ENCODE data around the gene XYLT2. TPM values are rescaled to one million over a fixed set of nuclear protein-coding genes. Genes with fewer than 3 reads are reported as not detected.

The XYLT2 gene
- total RNA-seq, 2 experiments from 2014 or later = 22.5 to 25.5 TPM

DNA sequence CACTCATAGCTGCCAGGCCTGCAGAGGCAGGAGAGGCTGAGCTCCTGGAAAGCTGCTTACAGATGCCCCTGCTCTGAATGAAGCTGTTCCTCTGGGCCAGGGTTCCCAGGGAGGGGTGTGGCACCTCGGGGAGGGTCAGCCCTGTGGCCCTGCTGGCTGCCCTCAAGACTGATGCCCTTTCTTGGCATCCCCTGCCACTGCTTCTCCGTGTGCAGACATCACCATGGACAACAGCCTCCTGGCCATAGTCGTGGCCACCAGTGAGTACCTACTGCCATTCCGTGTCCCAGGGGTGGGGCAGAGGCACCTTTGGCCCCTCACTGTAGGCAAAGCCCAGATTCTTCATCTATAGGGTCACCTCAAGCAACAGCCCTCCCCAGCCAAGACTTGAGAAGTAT, 18.1 kb downstream of the XYLT2 start:
- no peak overlapping the region for H3K27ac ChIP-seq (ENCODE audit: low read depth, low read length, poor library complexity, severe bottlenecking)
- intact Hi-C loops (cut with micrococcal nuclease; ENCODE audit: unreplicated experiment) = no loop called here
- H4K20me1 ChIP-seq (ENCODE audit: insufficient read depth, low read length) = no peaks in the 10 kb centered on the region
- H3K9me3 ChIP-seq (ENCODE audit: low read length) = no peaks in the 10 kb centered on the region
- H3K9me2 ChIP-seq (ENCODE audit: insufficient read depth, low read length) = no peaks in the 10 kb centered on the region
- ChIA-PET CTCF (ENCODE audit: unreplicated experiment) (no interaction called here), POLR2A (no interaction called here)
- no TSS peak for BruUV-seq (replicated peaks)
- no peak overlapping the region for H3K4me3 ChIP-seq (ENCODE audit: low read depth, low read length, poor library complexity, severe bottlenecking)
- H3K4me2 ChIP-seq (ENCODE audit: low read length) = no peak overlapping the region
- DNase-seq (ENCODE audit: low spot score) = no peak
- no peak for TF ChIP-seq EZH2phosphoT487 (IDR thresholded peaks at IDR 0.05; ENCODE audit: borderline replicate concordance, low read depth, low read length)
- TF ChIP-seq, protein P1, sequence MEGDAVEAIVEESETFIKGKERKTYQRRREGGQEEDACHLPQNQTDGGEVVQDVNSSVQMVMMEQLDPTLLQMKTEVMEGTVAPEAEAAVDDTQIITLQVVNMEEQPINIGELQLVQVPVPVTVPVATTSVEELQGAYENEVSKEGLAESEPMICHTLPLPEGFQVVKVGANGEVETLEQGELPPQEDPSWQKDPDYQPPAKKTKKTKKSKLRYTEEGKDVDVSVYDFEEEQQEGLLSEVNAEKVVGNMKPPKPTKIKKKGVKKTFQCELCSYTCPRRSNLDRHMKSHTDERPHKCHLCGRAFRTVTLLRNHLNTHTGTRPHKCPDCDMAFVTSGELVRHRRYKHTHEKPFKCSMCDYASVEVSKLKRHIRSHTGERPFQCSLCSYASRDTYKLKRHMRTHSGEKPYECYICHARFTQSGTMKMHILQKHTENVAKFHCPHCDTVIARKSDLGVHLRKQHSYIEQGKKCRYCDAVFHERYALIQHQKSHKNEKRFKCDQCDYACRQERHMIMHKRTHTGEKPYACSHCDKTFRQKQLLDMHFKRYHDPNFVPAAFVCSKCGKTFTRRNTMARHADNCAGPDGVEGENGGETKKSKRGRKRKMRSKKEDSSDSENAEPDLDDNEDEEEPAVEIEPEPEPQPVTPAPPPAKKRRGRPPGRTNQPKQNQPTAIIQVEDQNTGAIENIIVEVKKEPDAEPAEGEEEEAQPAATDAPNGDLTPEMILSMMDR (conservative IDR thresholded peaks at IDR 0.05; ENCODE audit: low read length) = no peak
- no peaks in the 10 kb centered on the region for H3K79me2 ChIP-seq (ENCODE audit: insufficient read depth, low read depth, low read length)
- peaks cover 50% of the 10 kb centered on the region for H3K36me3 ChIP-seq (ENCODE audit: insufficient read depth, low read length)
- H2AFZ ChIP-seq (ENCODE audit: low read length) = no peak overlapping the region
- H3K4me1 ChIP-seq (ENCODE audit: insufficient read depth, low read length, poor library complexity, severe bottlenecking) = peaks cover 4% of the 10 kb centered on the region

DNA sequence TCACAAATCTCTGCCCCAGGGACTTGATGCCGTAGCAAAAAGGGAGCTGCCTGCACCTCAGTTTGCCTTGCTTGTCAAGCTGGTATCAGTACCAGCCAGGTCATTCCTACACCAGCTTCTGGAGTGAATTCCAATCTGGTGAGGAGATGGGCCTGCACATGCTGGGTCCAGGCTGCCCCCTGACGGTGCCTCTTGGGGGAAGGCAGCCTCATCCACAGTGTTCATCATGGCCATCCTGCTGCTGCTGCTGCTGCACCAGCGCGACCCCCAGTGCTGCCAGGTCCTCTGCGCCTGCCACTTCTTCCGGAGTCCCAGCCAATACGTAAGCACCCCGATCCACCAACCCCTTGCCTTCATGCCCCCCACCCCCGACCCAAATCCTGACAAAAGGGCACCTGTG, 18.8 kb downstream of the XYLT2 start:
- Histone ChIP-seq H3K4me1 (ENCODE audit: insufficient read depth, low read length, poor library complexity, severe bottlenecking) (peaks cover 4% of the 10 kb centered on the region), H4K20me1 (ENCODE audit: insufficient read depth, low read length) (no peaks in the 10 kb centered on the region), H3K4me2 (ENCODE audit: low read length) (no peak overlapping the region), H3K9me2 (ENCODE audit: insufficient read depth, low read length) (no peaks in the 10 kb centered on the region), H3K27ac (ENCODE audit: low read depth, low read length, poor library complexity, severe bottlenecking) (no peak overlapping the region), H3K79me2 (ENCODE audit: insufficient read depth, low read depth, low read length) (no peaks in the 10 kb centered on the region), H3K4me3 (ENCODE audit: low read depth, low read length, poor library complexity, severe bottlenecking) (no peak overlapping the region), H3K36me3 (ENCODE audit: insufficient read depth, low read length) (peaks cover 50% of the 10 kb centered on the region), H2AFZ (ENCODE audit: low read length) (no peak overlapping the region), H3K9me3 (ENCODE audit: low read length) (no peaks in the 10 kb centered on the region)
- intact Hi-C loops (cut with micrococcal nuclease; ENCODE audit: unreplicated experiment) = no loop called here
- POLR2A ChIA-PET = no interaction called here
- DNase-seq (ENCODE audit: low spot score) = no peak
- CTCF ChIA-PET (ENCODE audit: unreplicated experiment) = no interaction called here
- no TSS peak for BruUV-seq (replicated peaks)
- no peak for TF ChIP-seq EZH2phosphoT487 (IDR thresholded peaks at IDR 0.05; ENCODE audit: borderline replicate concordance, low read depth, low read length)
- TF ChIP-seq, protein P1 (conservative IDR thresholded peaks at IDR 0.05; ENCODE audit: low read length) = no peak

DNA sequence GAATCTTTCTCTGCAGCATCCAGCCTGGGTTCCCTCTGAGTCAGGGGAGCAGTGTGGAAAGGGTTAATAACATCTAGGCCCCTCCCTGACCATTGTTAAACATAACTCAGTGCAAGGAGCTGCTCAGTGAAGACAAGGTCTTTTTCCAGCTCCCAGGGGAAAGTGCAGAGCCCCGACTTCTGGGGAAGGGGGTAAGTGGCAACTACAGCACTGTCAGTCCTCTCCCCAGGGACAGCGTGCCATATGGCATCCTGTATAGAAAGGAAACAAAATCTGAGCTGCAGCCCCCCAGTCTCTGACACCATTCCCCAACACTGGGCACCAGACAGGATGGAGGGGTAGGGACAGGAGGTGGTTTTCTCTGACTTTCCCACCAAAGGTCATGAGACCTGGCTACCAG, 19.2 kb downstream of the XYLT2 start:
- no peak overlapping the region for H2AFZ ChIP-seq (ENCODE audit: low read length)
- ChIA-PET CTCF (ENCODE audit: unreplicated experiment) (interaction anchor here (0.5 kb wide), 1 partner anchor 21 kb away, joined by 3 read pairs; no protein-coding TSS in a partner anchor), POLR2A (interaction anchor here (0.9 kb wide), 1 partner anchor 9 kb away, joined by 3 read pairs; no protein-coding TSS in a partner anchor)
- BruUV-seq (replicated peaks) = no TSS peak
- H3K27ac ChIP-seq (ENCODE audit: low read depth, low read length, poor library complexity, severe bottlenecking) = no peak overlapping the region
- H3K36me3 ChIP-seq (ENCODE audit: insufficient read depth, low read length) = peaks cover 53% of the 10 kb centered on the region
- no peak overlapping the region for H3K4me3 ChIP-seq (ENCODE audit: low read depth, low read length, poor library complexity, severe bottlenecking)
- intact Hi-C loops (cut with micrococcal nuclease; ENCODE audit: unreplicated experiment) = no loop called here
- no peak overlapping the region for H3K4me2 ChIP-seq (ENCODE audit: low read length)
- H3K9me2 ChIP-seq (ENCODE audit: insufficient read depth, low read length) = no peaks in the 10 kb centered on the region
- no peaks in the 10 kb centered on the region for H3K79me2 ChIP-seq (ENCODE audit: insufficient read depth, low read depth, low read length)
- TF ChIP-seq EZH2phosphoT487 (IDR thresholded peaks at IDR 0.05; ENCODE audit: borderline replicate concordance, low read depth, low read length) = no peak
- TF ChIP-seq, protein P1 (conservative IDR thresholded peaks at IDR 0.05; ENCODE audit: low read length) = no peak
- no peaks in the 10 kb centered on the region for H4K20me1 ChIP-seq (ENCODE audit: insufficient read depth, low read length)
- H3K9me3 ChIP-seq (ENCODE audit: low read length) = no peaks in the 10 kb centered on the region
- peaks cover 4% of the 10 kb centered on the region for H3K4me1 ChIP-seq (ENCODE audit: insufficient read depth, low read length, poor library complexity, severe bottlenecking)
- no peak for DNase-seq (ENCODE audit: low spot score)

Measured in OCI-LY7 (cell line).